GM19372 (cell line): Measurements from ENCODE around the gene AGAP3.
A peak's percentile ranks its signal among the peaks of the same experiment; 100 is the strongest.
"Not testable (repeated sequence)": the region's sequence is repeated elsewhere in the genome, so short reads cannot be mapped to it uniquely, and the experiment has no call there.

ENCODE experiments used
- ATAC-seq: cut with Tn5 transposase; IDR thresholded peaks from one replicate; pipeline ENCODE4 v1.9.1; 2021; ENCODE audit warnings: mild to moderate bottlenecking, low read depth, moderate library complexity; ENCODE audit not compliant: unreplicated experiment

The AGAP3 gene

DNA sequence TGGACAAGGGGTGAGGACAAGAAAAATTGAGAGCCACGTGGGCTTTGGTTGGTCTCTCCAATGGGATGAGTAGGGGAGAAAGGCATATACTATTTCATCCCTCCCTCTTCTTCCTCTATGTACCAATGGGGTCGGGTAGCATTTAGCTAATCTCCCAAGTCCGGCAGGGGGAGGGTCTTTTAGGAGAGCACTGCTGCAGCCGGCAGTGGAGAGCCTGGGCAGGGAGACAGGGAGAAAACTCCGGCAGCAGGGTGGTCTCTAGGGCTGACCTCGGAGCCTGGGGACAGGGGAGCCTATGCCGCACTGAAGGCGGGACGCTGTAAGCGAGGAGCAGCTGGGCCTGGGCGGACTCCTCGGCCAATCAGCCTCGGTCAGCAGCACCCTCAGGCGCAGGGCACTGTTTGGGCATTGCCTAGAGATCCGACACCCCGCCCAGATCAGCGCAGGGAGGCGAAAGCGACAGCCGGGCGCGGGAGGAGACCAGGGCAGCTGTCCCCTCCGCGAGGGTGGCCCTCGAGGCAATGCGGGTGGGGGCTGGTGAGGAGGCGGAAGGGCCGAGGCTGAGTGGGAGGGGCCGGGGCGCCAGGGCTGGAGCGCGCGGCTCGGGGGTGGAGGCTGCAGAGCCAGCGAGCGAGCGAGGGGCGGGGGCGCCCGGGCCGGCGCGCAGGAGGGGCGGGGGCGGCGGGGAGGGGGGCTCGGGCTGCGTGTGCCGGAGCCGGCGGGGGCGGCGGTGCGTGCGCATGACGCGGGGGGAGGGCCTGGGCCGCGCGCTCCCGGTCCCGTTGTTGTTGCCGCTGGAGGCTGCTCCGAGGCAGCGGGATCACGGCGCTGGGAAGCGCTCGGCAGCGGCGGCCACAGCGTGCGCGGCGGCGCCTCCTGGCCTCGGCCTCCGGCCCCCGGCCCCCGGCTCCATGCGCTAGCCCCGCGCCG, at the start of gene AGAP3:
Gene AGAP3 (plus strand): TSS at position 785 of the 930 bp plus-strand sequence. CDS start 267 bp downstream, outside the sequence.
- peak; percentile 52 for ATAC-seq

DNA sequence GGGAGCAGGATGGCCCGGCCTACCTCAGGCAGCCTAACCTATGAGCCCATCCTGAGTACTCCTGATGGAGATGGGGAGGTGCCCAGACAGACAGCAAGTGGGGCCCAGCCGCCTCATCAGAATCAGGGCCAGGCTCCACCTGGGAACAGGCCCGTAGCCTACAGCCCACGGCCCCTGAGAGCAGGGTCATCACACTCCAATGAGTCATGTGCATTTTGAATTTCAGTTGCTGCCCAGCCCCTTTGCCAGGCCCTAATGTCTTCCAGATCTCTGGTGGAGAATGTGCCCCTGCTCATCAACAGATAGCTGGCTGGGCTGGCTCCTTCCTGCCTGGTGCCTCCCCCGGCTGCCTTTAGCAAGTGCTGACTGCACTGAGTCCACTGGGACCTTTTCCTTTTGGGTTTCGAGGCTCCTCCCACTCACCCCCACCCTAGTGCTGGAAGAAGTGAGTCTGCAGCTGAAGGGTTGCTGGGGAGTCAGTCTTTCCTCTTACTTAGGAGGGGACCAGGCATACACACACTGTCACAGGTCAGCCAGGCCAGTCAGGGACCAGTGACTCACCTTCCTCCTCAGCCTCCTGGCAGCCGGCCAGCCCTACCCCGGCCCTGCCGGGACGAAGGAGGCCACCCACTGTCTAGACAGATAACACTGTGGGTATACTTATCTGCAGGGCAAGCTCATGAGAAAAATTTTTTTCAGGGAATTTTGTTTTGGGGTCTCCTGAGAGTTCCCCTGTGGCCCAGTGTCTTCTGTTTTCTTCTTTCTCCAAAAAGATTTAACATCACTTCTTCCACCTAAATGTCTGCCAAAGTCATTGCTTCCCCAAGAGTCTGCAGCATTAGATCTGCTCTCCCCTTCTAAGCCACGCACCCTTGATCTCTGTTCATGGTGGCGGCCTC, 47.1 kb upstream of the AGAP3 start:
- ATAC-seq = no peak

DNA sequence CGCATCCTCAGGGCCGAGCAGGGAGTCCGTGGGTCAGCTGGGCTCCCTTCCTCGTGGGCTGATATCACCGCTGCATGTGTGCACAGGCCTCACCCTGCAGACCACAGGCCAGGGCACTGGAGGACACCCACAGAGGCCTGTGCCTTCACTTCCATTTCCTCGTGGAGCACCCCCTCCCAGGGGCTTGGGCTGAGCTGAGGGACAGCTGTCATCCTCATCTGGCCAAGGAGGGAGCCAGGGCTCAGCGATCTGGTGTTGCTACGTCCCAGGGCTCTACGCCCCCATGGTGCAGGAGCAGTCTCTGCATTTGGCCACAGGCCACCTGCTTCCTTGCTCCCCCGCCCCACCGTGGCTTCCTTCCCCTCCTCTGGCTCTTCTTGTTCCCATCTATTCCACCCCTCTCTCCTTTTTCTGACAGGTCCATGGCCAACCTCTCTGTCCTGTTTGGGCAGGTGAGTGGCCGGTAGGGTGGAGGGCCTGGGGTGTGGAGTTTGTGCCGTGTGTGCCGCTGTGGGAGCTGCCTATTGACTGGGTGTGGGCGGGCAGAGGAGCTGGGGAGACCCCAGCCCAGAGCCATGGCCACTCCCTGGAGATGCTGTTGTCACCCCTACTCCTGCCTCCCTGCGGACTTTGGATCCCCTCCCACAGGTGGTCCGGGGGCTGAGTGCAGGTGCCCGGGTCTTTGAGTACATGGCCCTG, 46.3 kb upstream of the AGAP3 start:
- ATAC-seq = no peak

DNA sequence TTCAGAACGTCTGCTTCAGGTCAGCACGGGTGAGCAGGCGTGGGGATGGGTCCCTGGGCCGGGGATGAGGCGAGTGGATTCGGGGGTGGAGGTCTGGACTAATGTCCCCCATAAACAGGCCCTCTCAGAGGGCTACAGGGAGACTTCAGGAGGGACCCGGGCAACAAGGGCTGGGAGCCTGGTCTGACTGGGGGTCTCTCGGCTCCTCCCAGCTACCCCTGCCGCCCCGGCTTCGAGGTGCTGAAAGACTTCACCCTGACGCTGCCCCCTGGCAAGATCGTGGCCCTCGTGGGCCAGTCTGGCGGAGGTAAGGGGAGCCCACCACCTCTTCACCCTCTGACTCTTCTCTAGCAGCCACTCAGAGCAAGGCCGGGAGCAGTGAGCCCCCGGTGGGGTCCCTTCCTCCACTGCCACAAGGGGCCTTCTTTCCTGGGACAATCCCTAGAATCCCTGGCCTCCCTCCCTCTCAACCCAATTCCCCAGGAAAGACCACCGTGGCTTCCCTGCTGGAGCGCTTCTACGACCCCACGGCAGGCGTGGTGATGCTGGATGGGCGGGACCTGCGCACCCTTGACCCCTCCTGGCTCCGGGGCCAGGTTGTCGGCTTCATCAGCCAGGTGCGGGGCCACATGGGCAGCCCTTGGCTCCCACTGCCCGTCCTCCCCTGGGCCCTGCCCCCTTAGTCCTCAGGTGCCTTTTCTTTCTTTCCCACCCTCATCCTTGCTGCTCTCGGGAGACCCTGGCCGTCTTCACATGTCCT, 45.5 kb upstream of the AGAP3 start:
- no peak for ATAC-seq

GRCh38 chr7:151043449-151043848, 42.8 kb upstream of the AGAP3 start:
- not testable (repeated sequence) for ATAC-seq

- ATAC-seq = no peak
Measured at GRCh38 chr7:151043959-151044358, 42.3 kb upstream of the AGAP3 start.

- no peak for ATAC-seq
Measured at GRCh38 chr7:151045262-151045661, 41.0 kb upstream of the AGAP3 start.

- no peak for ATAC-seq
Measured at GRCh38 chr7:151045967-151046366, 40.3 kb upstream of the AGAP3 start.

GRCh38 chr7:151046603-151047573, 39.4 kb upstream of the AGAP3 start:
- no peak for ATAC-seq

DNA sequence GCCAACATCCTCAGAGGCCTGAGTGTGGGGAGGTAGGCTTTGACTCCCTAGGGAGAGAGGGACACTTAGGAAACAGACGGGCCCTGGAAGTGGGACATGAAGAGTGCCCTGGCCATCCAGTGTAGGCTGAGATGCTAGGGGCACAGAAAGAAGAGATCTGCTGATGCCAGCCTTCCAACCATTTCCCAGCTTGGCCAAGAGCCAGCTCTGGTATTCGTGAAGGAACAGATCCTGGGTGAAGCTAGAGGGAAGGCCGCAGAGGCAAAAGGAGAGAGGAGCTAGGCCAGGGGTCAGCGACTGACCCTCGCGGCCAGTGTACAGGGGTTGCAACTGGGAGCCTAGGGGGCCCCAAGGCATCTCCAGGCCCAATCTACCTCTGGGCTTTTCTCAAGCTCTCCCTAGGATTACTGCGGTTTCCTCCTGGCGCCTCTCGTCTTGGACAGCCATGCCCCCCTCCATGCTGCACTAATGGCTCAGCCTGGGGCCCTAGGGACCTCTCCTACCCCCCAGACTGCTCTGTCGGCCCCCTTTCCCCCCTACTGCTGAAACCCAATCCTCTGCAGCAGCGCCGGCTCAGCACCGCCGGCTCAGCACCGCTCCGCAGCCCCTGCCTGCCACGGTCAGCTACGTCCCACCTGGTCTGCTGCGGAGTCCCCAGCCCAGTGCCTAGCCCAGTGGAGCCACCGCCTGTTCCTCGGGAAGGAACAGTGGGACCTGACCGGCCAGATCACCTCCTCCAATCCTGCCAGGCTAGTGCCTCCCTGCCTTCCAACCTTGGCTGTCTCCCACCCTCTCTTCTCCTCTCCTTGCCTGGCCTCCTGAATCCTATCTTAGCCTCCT, 38.1 kb upstream of the AGAP3 start, which contains the start of gene ASIC3:
Gene ASIC3 (plus strand): TSS at position 556 of the 840 bp plus-strand sequence. CDS start 355 bp downstream, outside the sequence.
- ATAC-seq = no peak

DNA sequence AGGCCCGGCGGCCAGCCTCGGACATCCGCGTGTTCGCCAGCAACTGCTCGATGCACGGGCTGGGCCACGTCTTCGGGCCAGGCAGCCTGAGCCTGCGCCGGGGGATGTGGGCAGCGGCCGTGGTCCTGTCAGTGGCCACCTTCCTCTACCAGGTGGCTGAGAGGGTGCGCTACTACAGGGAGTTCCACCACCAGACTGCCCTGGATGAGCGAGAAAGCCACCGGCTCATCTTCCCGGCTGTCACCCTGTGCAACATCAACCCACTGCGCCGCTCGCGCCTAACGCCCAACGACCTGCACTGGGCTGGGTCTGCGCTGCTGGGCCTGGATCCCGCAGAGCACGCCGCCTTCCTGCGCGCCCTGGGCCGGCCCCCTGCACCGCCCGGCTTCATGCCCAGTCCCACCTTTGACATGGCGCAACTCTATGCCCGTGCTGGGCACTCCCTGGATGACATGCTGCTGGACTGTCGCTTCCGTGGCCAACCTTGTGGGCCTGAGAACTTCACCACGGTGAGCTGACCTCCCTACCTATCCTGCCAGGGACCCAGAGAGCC, 37.3 kb upstream of the AGAP3 start:
- ATAC-seq = no peak

DNA sequence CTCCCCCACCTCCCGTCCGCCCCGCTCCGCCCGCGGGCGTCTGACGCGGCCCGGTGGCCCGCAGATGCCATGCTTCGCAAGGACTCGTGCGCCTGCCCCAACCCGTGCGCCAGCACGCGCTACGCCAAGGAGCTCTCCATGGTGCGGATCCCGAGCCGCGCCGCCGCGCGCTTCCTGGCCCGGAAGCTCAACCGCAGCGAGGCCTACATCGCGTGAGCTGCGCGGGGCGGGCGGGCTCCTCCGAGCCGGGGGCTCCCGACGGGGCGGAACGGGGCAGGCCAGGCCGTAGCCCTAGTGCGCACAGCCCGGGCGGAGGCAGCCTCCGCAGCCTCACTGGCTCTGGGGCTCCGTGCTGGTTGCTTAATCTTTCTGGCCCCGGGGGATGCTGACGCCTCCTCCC, 35.2 kb upstream of the AGAP3 start:
- no peak for ATAC-seq

- ATAC-seq = no peak
Measured at GRCh38 chr7:151053096-151053495, 33.2 kb upstream of the AGAP3 start.

GRCh38 chr7:151053751-151054150, 32.5 kb upstream of the AGAP3 start:
- ATAC-seq = no peak

- ATAC-seq = no peak
Measured at GRCh38 chr7:151056283-151056665, 30.0 kb upstream of the AGAP3 start.

- no peak for ATAC-seq
Measured at GRCh38 chr7:151056666-151057505, 29.4 kb upstream of the AGAP3 start.
